GM19238 (cell line): Measurements from ENCODE around the gene TRAF3.

ENCODE experiments used
- DNase-seq: peaks from one replicate; pipeline ENCODE4 v3.0.0; 2011; ENCODE audit warnings: low spot score; ENCODE audit not compliant: insufficient read length

The TRAF3 gene

DNA sequence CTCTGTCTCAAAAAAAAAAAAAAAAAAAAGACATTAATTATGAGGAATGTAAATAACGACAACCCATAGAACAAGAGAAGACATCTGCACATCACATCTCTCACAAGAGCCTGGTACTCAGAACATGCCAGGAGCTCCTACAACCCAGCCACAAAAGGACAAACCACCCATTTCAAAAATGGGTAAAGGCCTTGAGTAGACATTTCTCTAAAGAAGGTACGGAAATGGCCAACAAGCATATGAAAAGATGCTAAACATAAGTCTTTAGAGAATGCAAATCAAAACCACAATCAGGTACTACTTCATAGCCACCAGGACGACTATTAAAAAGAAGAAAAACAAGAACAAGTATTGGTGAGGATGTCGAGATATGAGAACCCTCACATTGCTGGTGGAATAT is 158.5 kb downstream of the TRAF3 start:
- DNase-seq = no peak

DNA sequence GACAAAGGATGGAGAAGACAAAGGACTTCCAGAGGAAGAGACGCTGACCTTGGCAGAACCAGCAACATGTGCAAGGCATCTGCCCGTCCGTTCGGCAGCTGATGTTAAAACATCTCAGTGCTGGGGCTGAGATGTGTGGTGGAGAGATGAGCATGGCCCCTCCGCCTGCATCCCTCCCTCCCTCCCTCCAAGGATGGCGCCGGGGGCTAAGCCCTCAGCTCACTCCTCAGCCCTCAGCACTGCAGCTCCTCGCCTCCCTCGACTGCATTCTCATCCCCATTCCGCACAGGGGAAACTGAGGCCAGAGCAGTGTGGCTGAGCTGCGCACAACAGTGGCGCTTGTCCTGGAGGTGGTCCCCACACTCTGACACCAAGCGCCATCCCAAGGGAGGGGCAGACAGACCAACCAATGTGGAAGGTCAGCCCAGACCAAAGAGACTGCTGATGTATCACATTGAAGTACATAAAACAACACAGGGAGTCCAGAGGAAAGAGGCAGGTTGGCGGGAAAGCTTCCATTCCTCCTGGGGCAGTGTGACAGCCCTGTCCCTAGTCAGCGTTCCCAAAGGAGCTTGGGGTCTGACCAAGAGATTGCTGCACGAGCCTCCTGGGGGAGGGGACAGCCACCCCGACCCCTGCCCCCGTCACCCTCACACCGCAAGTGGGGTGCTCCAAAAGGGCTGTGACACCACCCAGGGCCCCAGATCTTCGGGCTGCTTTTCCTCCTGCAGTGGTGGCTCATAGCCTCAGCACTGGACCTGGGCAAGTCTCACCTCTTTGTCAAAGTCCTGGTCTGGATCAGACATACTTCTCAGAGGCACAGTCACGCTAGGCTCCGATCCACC is 160.3 kb downstream of the TRAF3 start:
- DNase-seq = no peak

DNA sequence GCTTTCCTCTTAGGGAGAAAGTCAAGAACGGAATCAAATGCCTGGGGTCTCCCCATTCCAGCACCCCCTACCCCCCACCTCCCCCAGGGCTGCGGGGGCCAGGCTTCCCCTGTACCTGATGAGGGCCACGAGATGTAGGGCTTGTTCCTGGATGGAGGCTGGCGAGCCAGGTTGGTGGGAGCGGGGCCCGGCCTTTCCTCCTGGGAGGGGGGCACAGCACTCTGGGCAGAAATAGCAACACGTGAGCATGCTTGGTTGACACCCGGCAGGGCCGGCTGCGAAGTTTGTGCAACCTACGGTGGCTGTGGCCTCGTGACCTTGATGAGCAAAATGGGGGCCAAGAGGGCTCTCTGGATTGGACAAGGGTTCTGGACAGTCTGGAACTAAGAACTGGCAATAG is 160.9 kb downstream of the TRAF3 start:
- no peak for DNase-seq

DNA sequence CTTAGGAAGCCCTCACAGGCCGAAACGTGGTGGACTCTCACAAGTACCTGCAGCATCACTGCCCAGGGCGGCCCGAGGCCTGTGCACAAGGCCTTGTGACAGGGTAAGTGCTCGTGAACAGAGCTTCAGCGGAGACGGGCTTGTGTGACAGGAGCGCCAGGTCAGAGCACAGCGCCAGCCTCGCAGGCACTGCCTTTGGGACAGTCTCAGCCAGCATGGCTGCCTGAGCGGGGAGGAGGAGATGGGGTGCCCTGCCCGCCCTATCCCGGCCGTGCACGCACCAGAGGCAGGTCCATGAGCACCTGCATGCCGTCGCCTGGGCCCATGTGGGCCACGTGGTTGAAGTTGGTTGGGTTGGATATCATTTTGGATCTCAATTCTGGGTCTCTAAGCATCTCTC is 162.1 kb downstream of the TRAF3 start:
- DNase-seq = no peak

DNA sequence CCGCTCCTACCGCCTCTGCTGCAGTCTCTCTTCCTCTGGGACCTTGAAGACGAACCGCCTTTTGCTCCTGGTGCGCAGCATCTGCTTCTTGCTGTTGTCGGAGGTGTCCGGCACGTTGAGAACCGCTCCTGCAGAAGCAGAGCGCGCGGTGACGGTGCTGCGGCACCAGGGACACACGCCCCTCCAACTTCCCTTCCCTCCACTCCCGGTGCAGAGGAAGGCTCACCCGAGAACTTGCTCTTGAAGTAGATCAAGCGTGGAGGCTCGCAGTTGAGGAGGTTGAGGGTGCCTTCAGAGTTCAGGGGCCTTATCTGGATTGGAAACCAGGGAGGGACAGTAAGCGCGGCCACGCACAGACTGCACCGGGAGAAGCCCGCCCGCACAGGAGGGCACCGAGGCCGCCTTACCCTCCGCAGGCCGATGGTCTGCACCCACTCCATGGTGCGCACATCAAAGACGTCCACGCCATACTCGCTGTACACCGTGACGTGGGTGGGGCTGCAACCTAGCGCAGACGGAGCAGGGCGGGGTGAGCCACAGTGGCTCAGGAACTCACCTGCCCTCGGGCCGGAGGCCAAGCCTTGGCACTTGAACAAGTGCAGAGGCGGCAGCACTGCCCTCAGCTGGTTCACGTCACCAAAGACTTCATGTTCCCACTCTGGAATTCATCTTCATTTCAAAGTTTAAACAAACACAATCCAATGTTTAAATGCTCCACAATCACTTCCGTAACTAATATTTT is 162.7 kb downstream of the TRAF3 start:
- no peak for DNase-seq

DNA sequence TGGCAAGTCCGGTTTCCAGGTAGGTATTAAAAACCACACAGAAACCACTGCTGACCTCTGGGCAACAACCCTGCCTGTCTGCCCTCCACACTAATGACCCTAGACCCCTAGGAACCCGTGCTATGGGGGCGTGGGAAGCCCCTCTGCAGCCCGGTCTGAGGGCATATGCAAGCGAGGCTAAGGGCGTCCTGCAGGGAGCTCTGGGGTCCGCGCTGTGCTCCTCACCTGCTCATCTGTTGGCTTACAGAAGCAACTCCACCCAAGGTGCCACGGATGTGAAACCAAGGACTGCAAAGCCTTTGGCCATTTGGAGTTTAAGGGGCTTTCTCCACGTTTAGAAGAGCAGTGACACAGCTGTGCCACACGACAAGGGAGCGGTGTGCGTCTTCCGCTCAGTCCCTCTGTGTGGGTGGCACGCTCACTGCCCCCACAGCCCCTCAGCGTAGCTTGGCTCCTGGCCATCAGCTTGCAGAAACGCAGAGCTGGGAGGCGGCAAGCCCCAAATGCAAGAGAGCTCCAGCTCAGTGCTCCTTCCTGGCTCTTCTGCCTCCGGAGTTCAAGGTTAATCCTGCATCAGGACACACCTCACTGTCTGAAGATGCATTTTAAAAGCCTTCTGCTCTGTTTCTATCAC is 163.6 kb downstream of the TRAF3 start:
- no peak for DNase-seq

DNA sequence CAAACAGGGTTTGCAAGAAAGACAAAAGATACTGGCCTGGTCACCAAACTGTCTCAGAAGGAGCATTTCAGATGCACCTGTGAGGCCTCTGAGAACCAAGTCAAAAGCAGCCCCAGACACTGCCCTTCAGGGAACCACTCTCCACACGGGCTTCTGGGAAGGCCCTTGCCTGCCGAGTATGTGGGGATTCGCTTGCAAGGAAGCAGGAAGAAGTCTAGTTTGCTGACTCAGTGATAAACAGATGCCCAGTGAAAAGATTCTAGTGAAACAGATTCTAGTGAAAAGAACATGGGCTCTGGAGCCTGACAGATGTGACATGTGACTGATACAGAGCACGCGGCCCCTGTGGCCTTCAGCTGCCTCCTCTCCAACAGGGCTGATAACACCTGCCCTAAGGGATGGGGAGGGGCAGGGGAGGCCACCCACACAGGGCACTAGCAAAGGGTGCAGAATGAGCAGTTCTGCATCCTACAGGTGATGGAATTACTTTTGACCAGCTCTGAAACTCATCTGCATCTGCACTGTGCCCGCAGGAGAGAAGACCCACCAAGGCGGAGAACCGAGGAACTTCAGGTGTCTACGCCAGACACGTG is 164.3 kb downstream of the TRAF3 start:
- DNase-seq = no peak

DNA sequence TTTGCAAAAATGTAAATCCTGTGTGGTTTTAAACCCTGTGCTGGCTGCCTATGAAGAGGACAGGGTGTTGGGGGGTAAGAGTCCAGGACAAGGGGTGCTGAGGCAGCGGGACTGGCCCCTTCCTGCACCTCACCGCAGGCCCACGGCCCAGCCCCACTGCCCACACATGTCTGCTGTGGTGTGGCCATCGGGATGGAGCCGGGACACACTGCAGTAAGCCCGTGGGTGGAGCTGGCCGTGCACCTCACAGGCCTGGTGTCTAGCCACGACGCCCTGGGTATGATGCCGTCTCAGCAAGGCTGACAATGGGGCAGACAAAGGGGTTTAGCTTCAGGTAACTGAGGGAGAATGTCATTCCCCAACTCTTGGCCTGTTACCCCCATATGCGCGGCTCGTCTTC is 164.8 kb downstream of the TRAF3 start:
- no peak for DNase-seq

DNA sequence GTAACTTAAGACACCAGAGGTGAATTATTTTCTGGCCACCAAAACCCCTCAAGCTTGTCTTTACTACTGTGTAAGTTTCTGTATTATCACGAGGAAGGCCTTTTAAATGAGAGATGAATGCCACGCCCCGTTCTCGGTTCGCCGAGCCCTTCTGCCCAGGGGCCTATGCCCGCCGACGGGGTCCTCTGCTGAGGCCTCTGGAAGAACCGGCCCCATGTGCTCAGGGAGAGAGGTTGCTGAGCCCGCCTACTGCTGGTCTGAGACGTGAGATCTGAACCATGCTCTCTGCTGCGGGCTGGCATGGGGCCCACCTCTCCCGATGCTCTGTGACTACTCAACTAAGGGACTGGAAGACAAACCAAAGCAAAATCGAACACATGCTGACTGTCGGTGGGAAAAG is 166.2 kb downstream of the TRAF3 start:
- no peak for DNase-seq

DNA sequence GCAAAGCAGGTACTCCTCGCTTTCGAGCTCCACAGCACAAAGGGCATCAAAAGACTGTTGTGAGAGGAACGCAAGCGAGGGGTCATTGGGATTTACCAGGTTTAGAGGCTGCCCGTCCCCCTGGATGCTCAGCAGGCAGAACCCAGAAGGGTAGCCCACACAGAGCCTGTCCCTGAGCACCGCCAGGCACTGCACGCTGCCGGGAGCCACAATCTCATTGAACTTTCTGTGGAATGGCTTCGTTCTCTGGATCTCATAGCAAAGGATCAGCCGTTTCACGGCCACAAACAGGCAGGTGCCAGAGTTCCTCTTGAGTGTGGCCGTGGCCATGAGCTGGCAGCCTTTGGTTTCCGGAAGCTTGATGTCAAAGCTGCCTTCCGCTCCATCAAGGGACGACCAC is 166.7 kb downstream of the TRAF3 start:
- DNase-seq = no peak

DNA sequence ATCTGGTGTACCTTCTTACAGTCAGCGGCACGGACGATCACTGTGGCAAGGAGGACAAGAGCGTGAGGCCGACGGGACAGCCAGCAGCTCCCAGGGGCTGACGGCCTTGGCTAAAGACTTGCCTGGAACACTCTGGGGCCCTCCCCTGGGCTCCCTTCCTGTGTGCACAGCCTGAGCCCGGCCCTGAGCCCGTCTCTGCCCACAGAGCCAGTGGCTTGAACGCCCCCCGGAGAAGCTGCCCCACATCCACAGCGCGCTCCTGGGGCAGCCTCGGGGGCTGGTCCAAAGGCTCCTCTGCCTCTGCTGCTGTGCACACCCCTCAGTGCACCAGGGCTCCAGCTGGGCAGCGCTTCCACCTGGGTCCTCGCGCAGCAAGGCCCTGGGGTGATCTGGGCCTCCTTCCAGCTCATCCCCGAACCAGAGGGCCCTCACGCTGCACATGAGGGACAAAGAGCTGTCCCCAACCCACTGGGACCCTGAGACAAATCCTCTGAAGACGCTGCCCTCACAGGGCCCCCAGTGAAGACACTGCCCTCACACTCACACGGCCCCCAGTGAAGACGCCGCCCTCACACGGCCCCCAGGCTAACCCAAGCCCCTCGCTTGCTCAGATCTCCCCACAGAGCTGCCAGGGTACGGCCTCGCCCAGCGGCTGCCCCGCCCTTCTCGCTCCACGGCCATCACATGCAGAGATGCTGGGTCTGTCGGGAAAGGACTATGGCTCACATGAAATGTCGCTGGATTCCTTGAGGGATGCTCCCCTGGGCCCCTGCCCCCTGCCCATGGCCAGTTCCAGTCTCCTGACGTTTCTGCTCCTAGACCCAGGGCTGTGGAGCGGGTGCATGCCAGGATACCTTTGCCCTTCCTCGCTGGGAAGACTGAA is 167.4 kb downstream of the TRAF3 start:
- no peak for DNase-seq

DNA sequence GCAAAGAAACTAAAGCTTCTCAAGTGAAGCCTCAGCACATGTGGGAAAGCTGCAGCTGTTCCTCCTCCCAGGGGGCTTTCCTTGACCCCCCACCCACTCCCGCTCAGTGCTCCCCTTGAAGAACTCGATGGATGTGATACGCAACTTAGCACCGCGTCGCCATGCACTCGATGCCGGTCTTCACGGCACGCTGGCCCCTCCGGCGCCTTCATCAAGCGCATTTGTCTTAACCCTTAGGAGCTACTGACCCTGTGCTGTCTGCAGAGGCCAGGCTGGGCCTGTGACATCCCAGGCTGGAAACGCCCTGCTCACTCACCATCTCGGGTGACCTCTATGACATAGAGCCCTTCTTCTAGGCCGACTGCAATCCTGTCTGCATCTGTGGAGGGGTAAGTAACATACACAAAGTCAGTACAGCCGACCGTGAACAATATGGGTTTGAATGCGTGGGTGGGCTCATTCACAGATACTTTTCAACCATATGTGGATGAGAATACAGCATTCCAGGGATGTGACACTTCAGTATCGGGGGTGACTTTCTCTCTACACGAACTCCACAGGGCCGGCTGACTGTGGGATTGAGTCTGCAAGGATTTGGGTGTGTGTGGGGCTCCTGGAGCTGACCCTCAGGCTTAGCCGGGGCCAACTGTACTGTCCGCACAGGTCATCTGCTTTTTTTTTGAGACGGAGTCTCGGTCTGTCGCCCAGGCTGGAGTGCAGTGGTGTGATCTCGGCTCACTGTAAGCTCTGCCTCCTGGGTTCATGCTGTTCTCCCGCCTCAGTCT is 168.3 kb downstream of the TRAF3 start:
- no peak for DNase-seq

DNA sequence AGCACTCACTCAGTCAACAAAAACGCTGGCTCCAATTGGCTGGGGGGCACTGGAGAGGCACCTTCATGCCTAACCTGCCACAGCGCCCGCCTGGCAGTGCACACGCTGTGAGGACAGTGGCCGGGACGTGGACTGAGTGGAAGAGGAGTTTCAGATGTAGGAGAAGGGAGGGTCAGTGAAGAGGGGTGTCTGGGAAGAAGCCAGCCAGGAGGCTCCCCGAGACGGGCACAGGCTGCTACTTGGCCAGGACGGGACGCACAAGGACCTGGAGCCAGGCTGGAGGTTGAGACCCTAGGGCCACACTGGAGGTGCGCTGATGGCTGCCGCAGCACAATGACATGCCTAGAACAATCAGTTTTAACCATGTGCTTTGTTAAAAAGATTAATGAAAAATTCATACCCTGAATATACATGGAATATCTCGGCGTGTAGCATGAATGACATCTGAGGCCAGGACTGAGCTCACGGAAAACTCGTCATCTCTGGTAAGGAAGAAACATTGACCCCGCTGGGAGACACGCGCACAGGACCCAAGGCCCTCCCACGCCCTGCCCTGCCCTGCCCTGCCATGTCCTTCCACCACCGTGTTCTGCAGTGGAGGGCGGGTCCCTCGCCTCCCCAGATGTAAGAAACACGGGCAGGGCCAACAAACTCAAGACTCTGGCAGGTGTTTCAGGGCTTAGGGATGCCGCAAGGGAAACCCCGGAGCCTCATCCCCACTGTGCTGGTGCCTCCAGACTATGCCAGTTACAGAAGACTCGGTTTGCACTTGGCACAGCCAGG is 170.3 kb downstream of the TRAF3 start:
- DNase-seq = no peak

DNA sequence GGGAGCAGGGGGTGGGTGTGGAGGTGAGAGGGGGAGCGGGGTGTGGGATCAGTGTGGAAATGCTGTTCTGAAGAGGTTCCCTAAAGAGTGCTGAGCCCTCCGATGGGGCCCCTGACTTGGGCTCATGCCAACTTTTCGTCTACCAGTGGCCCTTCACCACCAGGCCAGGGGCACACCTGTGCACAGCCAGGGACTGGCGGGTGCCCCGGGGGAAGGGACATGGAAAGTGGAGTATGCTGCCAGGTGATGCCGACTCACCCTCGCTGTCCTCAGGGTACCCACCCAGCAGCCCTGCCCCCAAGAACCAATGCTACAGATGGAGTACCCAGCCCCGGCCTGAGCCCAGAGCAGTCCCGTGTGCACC is 171.4 kb downstream of the TRAF3 start:
- no peak for DNase-seq

DNA sequence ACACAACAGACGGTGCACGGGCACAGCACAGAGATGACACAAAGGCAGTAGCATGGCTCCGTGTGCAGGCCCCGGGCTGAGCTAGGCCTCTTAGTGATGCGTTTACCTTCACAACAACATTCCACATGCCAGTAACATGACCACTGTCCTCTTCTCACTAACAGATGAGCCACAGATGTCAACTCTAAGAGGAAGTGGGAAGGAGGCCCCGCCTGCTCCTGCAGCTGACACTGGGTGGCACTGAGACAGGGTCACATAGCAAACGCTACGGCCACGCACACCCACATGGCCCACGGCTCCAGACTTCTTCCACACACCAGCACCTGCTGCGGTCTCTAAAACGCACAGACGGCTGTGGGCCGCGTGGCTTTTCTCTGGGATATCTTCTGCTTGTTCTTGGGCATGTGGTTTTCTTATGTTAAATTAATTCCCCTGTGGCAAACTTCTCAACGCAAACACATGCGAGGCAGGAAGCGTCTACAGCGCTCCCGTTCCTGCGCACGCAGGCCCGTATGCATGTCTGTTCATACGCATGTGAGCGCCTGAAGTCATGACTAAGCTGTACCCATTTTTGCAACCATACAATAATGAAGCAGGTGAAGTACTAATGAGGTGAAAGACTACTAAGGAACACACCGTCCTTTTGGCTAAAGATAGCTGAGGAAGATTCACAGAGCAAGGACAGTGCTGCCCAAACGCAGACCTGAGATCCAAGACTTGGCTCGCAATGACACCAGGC is 172.0 kb downstream of the TRAF3 start:
- no peak for DNase-seq

DNA sequence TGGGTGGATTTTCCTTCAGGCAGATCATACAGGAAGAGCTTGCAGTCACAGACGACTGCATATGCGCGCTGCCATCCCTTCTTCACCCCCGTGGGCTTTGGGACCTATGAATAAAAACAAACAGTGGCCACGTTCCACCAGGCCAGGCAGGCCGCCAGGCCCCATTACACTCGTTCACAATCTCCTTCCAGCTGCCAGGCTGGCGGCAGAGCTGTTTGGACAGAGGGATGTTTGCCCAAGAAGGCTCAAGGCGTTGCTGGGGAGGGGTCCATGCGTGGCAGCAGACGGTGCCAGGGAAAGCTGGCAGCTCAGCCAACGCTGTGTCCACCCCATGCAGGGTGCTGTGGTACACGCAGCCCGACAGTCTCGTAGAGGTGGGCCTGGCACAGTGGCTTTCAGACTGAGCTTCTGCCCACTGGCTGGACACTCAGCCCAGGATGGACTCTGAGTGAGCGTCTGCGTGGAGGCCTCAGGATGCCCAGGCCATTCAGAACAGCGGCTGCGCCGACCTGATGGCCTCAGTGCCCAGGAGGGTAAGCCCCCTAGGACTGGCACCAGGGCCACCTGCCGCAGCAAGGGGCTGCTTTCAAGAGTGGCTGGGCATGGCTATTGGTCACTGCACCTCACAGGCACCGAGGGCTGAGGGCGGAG is 172.7 kb downstream of the TRAF3 start:
- DNase-seq = no peak

DNA sequence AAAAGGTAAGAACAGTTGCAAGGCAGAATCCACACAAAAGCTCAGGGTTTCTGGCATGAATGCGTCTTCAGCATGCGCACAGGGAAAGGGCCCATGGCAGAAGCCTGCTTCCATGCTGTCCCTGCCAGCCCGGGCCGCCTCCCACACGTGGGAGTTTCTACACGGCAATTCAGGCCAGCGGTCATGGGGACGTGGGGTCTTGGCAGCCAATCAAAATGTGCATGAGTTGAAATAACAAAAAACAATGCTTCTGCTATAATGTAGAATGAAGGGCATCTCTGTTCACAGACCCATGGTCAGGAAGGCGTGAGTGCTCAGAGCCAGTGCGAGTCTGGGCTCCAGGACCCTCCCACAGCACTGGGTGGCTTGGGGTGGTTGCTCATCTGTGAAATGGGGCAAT is 173.8 kb downstream of the TRAF3 start:
- no peak for DNase-seq

DNA sequence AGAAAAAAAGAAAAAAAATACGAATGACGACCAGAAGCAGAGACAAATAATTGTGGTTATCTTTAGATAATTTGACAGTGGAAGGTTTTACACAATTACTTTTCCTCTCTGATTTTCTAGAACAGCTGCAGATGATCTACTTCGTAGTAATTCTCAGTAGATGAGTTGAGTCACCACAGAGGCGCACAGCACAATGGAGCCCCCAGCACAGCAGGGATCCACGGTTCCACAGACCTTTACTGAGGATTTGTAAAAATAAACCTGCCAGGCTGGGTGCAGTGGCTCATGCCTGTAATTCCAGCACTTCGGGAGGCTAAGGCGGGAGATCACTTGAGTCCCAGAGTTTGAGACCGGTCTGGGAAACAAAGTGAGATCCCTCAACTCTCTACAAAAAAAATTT is 174.6 kb downstream of the TRAF3 start:
- no peak for DNase-seq
